ENCODE results near the gene MAP10. TPM values are rescaled to one million over a fixed set of nuclear protein-coding genes. Genes with fewer than 3 reads are reported as not detected.

The MAP10 gene
- 2.2 TPM for total RNA-seq

GRCh38 chr1:232805269-232806185 lies at the start of gene MAP10:
Gene MAP10, plus strand, starts transcription at chr1:232805416. Its CDS starts 34 bp downstream, at chr1:232805450.
- Histone ChIP-seq H3K36me3 (no peaks in the 10 kb centered on the region), H3K4me1 (peaks cover 12% of the 10 kb centered on the region), H3K9me3 (no peaks in the 10 kb centered on the region), H3K27ac (peak within 1 kb of the TSS; percentile 70), H3K4me3 (peak within 1 kb of the TSS; percentile 59 to 82), H3K27me3 (no peaks in the 10 kb centered on the region)
- intact Hi-C loops (cut with DNase I), result no loop called here
- no peak for DNase-seq (ENCODE audit: extremely low spot score in 2 of 2)
- TF ChIP-seq CTCF (IDR thresholded peaks at IDR 0.05), result no peak
- TF ChIP-seq POLR2A (IDR thresholded peaks at IDR 0.05), result no peak
- TF ChIP-seq POLR2AphosphoS5 (IDR thresholded peaks at IDR 0.05; ENCODE audit: insufficient read depth in 1 of 2, low read depth in 1 of 2), result peak in 1 of 2 donors; percentile 44

DNA sequence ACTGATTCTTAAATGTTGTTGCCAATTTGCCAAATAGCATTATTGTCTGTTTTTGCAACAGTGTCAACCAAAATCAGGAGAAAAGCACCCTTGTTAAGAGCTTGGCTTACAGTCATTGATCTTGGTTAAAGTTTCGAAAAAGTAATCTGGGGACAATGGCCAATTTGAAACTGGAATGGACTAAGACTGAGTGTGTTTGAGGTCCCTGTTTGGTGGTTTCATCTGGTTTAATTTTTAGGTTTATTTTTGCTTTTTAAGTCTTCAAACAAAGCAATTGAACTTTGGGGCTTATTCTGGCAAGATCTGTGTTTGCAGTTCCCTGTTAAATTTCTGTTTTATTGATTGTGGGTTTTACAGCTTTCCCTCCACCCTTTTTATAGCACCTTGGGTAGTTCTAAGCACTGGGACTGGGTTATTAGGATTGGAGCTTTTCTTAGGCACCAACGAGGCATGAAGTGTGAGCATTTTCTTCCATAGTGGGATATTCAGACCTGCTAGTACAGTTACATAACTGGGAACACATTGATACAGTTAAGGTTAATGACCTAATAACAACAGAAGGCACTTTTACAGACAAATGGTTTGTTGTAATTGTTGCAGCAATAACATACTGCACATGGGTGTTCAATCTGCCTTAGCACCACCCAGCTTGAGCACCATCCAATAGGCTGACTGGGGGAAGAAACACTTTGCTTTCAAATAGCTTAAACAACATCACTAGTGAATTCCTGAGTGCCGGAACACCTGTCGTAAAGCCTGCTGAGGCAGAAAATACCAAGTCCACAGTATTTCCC lies 40.6 kb upstream of the MAP10 start:
- Histone ChIP-seq H3K4me1 (peaks cover 32% of the 10 kb centered on the region), H3K36me3 (no peaks in the 10 kb centered on the region), H3K4me3 (no peak overlapping the region), H3K27me3 (no peaks in the 10 kb centered on the region), H3K9me3 (no peaks in the 10 kb centered on the region), H3K27ac (peak overlapping the region; percentile 83)
- intact Hi-C loops (cut with DNase I), result no loop called here
- TF ChIP-seq CTCF (IDR thresholded peaks at IDR 0.05) (no peak), POLR2A (IDR thresholded peaks at IDR 0.05) (no peak), POLR2AphosphoS5 (IDR thresholded peaks at IDR 0.05; ENCODE audit: insufficient read depth in 1 of 2, low read depth in 1 of 2) (no peak)
- no peak for DNase-seq (ENCODE audit: extremely low spot score in 2 of 2)

GRCh38 chr1:232765542-232765941 lies 39.7 kb upstream of the MAP10 start:
- H3K27me3 ChIP-seq, result no peaks in the 10 kb centered on the region
- H3K4me3 ChIP-seq, result no peak overlapping the region
- intact Hi-C loops (cut with DNase I), result no loop called here
- peak overlapping the region; percentile 83 for H3K27ac ChIP-seq
- no peaks in the 10 kb centered on the region for H3K9me3 ChIP-seq
- peaks cover 32% of the 10 kb centered on the region for H3K4me1 ChIP-seq
- TF ChIP-seq POLR2A (IDR thresholded peaks at IDR 0.05) (no peak), POLR2AphosphoS5 (IDR thresholded peaks at IDR 0.05; ENCODE audit: insufficient read depth in 1 of 2, low read depth in 1 of 2) (no peak), CTCF (IDR thresholded peaks at IDR 0.05) (no peak)
- no peak for DNase-seq (ENCODE audit: extremely low spot score in 2 of 2)
- H3K36me3 ChIP-seq, result no peaks in the 10 kb centered on the region

DNA sequence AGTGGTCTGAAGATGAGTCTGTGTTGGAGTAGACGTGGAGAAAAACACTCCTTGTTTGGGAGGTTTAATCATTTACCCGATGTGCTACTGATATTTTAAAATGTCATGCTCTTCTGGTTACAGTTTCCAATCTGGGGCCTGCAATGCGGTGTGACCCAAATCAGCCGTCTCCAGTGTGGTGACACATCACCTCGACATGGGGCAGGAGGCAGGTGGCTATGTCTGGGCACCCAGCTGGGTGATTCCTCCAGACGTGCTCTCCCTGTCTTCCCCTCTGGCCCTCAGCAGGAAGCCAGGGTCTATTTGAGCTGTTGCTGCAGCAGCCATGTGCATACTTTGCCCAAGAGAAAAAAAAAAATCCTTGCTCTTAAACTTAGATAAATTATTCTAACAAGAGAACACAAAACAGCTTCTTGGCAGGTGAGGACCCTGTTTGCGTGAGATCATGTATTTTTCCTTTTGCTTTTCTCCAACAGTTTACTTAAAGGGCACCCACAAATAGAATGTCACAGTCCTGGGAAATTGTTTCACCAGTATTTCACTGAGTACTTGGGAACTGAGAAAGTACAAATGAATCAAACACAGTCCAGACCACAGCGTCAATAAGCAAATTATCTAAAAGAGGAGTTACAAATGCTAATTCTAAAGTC lies 38.9 kb upstream of the MAP10 start:
- Histone ChIP-seq H3K4me1 (peaks cover 32% of the 10 kb centered on the region), H3K27ac (peak overlapping the region; percentile 83), H3K27me3 (no peaks in the 10 kb centered on the region), H3K9me3 (no peaks in the 10 kb centered on the region), H3K36me3 (no peaks in the 10 kb centered on the region), H3K4me3 (no peak overlapping the region)
- intact Hi-C loops (cut with DNase I), result no loop called here
- TF ChIP-seq CTCF (IDR thresholded peaks at IDR 0.05), result no peak
- TF ChIP-seq POLR2AphosphoS5 (IDR thresholded peaks at IDR 0.05; ENCODE audit: insufficient read depth in 1 of 2, low read depth in 1 of 2), result peak in 1 of 2 donors; percentile 33
- TF ChIP-seq POLR2A (IDR thresholded peaks at IDR 0.05), result no peak
- no peak for DNase-seq (ENCODE audit: extremely low spot score in 2 of 2)

Measured in vagina (tissue), 2 donors.